Measurements from ENCODE around the gene RBMS3. TPM values are rescaled to one million over a fixed set of nuclear protein-coding genes. Genes with fewer than 3 reads are reported as not detected.

Gene RBMS3
- total RNA-seq, 1 experiment from 2014 or later = 5.9 TPM

- Histone ChIP-seq H3K27ac (ENCODE audit: low read depth, low read length, poor library complexity, severe bottlenecking) (no peak overlapping the region), H3K27me3 (replicated peaks; ENCODE audit: insufficient read depth, low read depth, low read length, poor library complexity) (no peaks in the 10 kb centered on the region), H3K36me3 (ENCODE audit: insufficient read depth, low read length, poor library complexity, severe bottlenecking) (no peaks in the 10 kb centered on the region), H3K9me3 (ENCODE audit: low read depth, low read length, poor library complexity, severe bottlenecking) (no peaks in the 10 kb centered on the region), H3K4me3 (ENCODE audit: low read depth, low read length, poor library complexity, severe bottlenecking) (no peak overlapping the region), H3K4me1 (ENCODE audit: insufficient read depth, low read length, poor library complexity, severe bottlenecking) (peaks cover 19% of the 10 kb centered on the region)
- TF ChIP-seq EZH2 (IDR thresholded peaks at IDR 0.05; ENCODE audit: borderline replicate concordance, low read depth, low read length, poor library complexity, severe bottlenecking) = no peak
- no peak for TF ChIP-seq CTCF (conservative IDR thresholded peaks at IDR 0.05; ENCODE audit: low read depth, low read length)
- CTCF ChIA-PET = interaction anchor here (0.7 kb wide), 1 partner anchor 689 kb away, joined by 6 read pairs; no protein-coding TSS in a partner anchor
- POLR2A ChIA-PET (ENCODE audit: low non-redundant PET) = no interaction called here
- no peak for DNase-seq (ENCODE audit: low spot score)
- BruUV-seq (replicated peaks) = no TSS peak
- intact Hi-C loops (cut with micrococcal nuclease; ENCODE audit: unreplicated experiment) = no loop called here
Observed at GRCh38 chr3:30004481-30004880, 723.6 kb downstream of the RBMS3 start.

- DNase-seq (ENCODE audit: low spot score) = no peak
- peaks cover 19% of the 10 kb centered on the region for H3K4me1 ChIP-seq (ENCODE audit: insufficient read depth, low read length, poor library complexity, severe bottlenecking)
- BruUV-seq (replicated peaks) = no TSS peak
- CTCF ChIA-PET = no interaction called here
- H3K36me3 ChIP-seq (ENCODE audit: insufficient read depth, low read length, poor library complexity, severe bottlenecking) = no peaks in the 10 kb centered on the region
- no peak overlapping the region for H3K4me3 ChIP-seq (ENCODE audit: low read depth, low read length, poor library complexity, severe bottlenecking)
- no peak overlapping the region for H3K27ac ChIP-seq (ENCODE audit: low read depth, low read length, poor library complexity, severe bottlenecking)
- TF ChIP-seq CTCF (conservative IDR thresholded peaks at IDR 0.05; ENCODE audit: low read depth, low read length) (no peak), EZH2 (IDR thresholded peaks at IDR 0.05; ENCODE audit: borderline replicate concordance, low read depth, low read length, poor library complexity, severe bottlenecking) (no peak)
- intact Hi-C loops (cut with micrococcal nuclease; ENCODE audit: unreplicated experiment) = no loop called here
- H3K9me3 ChIP-seq (ENCODE audit: low read depth, low read length, poor library complexity, severe bottlenecking) = no peaks in the 10 kb centered on the region
- POLR2A ChIA-PET (ENCODE audit: low non-redundant PET) = no interaction called here
- no peaks in the 10 kb centered on the region for H3K27me3 ChIP-seq (replicated peaks; ENCODE audit: insufficient read depth, low read depth, low read length, poor library complexity)
Observed at GRCh38 chr3:30006111-30006510, 725.2 kb downstream of the RBMS3 start.

- peak; percentile 69 for DNase-seq (ENCODE audit: low spot score)
- ChIA-PET POLR2A (ENCODE audit: low non-redundant PET) (no interaction called here), CTCF (no interaction called here)
- Histone ChIP-seq H3K27ac (ENCODE audit: low read depth, low read length, poor library complexity, severe bottlenecking) (no peak overlapping the region), H3K27me3 (replicated peaks; ENCODE audit: insufficient read depth, low read depth, low read length, poor library complexity) (no peaks in the 10 kb centered on the region), H3K4me1 (ENCODE audit: insufficient read depth, low read length, poor library complexity, severe bottlenecking) (peaks cover 19% of the 10 kb centered on the region), H3K9me3 (ENCODE audit: low read depth, low read length, poor library complexity, severe bottlenecking) (no peaks in the 10 kb centered on the region), H3K36me3 (ENCODE audit: insufficient read depth, low read length, poor library complexity, severe bottlenecking) (no peaks in the 10 kb centered on the region), H3K4me3 (ENCODE audit: low read depth, low read length, poor library complexity, severe bottlenecking) (no peak overlapping the region)
- intact Hi-C loops (cut with micrococcal nuclease; ENCODE audit: unreplicated experiment) = no loop called here
- TF ChIP-seq EZH2 (IDR thresholded peaks at IDR 0.05; ENCODE audit: borderline replicate concordance, low read depth, low read length, poor library complexity, severe bottlenecking) (no peak), CTCF (conservative IDR thresholded peaks at IDR 0.05; ENCODE audit: low read depth, low read length) (no peak)
- BruUV-seq (replicated peaks) = no TSS peak
Observed at GRCh38 chr3:30007668-30008067, 726.8 kb downstream of the RBMS3 start.

Data from A673 (cell line).